PC-3 (cell line): ENCODE data around the gene ADORA1.

Experiments used
- EZH2phosphoT487 ChIP-seq: fragments of 300-600 bp; sonication (generic); IDR thresholded peaks from 2 replicates; pipeline ENCODE4 v1.6.1; 2018; ENCODE audit warnings: mild to moderate bottlenecking, antibody characterized with exemption, low read length, borderline replicate concordance
- TF ChIP-seq, protein P1 (sequence below): fragments of 300-600 bp; sonication (generic); conservative IDR thresholded peaks from 2 replicates; pipeline ENCODE4 v1.5.1; 2017; ENCODE audit warnings: antibody characterized with exemption, low read depth, mild to moderate bottlenecking, low read length

DNA sequence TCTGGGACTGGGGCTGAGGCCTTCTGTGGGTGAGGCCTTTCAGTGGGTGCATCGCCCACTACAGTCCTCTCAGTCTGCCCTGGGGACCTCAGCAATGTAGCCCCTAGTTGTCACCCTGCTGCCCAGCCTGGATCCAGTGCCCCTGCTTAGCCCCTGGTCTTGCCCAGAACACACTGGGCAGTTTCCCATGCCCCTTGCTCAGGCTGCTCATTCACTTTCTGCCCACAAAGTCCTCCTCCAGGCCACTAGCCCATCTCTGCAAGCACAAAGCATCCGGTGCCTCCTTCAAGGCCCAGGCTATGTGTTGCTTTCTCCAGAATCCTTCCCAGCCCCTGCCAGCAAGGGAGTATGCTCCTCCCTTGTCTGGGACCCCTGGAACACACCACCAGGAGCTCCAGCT, 5.4 kb upstream of the ADORA1 start:
- TF ChIP-seq, protein P1, sequence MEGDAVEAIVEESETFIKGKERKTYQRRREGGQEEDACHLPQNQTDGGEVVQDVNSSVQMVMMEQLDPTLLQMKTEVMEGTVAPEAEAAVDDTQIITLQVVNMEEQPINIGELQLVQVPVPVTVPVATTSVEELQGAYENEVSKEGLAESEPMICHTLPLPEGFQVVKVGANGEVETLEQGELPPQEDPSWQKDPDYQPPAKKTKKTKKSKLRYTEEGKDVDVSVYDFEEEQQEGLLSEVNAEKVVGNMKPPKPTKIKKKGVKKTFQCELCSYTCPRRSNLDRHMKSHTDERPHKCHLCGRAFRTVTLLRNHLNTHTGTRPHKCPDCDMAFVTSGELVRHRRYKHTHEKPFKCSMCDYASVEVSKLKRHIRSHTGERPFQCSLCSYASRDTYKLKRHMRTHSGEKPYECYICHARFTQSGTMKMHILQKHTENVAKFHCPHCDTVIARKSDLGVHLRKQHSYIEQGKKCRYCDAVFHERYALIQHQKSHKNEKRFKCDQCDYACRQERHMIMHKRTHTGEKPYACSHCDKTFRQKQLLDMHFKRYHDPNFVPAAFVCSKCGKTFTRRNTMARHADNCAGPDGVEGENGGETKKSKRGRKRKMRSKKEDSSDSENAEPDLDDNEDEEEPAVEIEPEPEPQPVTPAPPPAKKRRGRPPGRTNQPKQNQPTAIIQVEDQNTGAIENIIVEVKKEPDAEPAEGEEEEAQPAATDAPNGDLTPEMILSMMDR = no peak
- TF ChIP-seq EZH2phosphoT487 = no peak
